HFF-Myc (cell line): ENCODE data around the gene MINPP1.
"Not testable (repeated sequence)": the region's sequence is repeated elsewhere in the genome, so short reads cannot be mapped to it uniquely, and the experiment has no call there.

Experiments
- DNase-seq: peaks from one replicate; pipeline ENCODE4 v3.0.0-alpha.2; 2011; ENCODE audit warnings: low read depth; ENCODE audit errors: extremely low read depth
- H3K4me3 ChIP-seq: replicated peaks from 2 replicates; pipeline ENCODE4 v1.5.1; 2011; ENCODE audit warnings: low read depth, mild to moderate bottlenecking, control low read depth, low read length
- TF ChIP-seq, protein P1 (sequence below): IDR thresholded peaks from 2 replicates; pipeline ENCODE4 v1.5.1; 2012; ENCODE audit warnings: mild to moderate bottlenecking, low read depth, low read length, control low read depth; ENCODE audit errors: missing control alignments

The MINPP1 gene, protein sequence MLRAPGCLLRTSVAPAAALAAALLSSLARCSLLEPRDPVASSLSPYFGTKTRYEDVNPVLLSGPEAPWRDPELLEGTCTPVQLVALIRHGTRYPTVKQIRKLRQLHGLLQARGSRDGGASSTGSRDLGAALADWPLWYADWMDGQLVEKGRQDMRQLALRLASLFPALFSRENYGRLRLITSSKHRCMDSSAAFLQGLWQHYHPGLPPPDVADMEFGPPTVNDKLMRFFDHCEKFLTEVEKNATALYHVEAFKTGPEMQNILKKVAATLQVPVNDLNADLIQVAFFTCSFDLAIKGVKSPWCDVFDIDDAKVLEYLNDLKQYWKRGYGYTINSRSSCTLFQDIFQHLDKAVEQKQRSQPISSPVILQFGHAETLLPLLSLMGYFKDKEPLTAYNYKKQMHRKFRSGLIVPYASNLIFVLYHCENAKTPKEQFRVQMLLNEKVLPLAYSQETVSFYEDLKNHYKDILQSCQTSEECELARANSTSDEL

DNA sequence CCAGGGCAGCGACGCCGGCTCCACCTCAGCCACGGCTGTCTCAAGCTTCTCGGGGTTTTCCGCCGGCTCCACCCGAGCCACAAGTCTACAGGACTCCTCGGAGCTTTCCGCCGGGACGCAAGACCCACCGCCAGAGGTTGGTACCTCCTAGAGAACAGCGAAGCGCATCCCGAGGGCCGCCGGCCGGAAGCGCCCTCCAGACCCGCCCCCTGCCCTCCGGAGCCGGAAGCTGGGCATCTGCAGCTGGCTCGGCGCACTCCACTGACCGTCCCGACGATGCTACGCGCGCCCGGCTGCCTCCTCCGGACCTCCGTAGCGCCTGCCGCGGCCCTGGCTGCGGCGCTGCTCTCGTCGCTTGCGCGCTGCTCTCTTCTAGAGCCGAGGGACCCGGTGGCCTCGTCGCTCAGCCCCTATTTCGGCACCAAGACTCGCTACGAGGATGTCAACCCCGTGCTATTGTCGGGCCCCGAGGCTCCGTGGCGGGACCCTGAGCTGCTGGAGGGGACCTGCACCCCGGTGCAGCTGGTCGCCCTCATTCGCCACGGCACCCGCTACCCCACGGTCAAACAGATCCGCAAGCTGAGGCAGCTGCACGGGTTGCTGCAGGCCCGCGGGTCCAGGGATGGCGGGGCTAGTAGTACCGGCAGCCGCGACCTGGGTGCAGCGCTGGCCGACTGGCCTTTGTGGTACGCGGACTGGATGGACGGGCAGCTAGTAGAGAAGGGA lies at the start of gene MINPP1:
Gene MINPP1 (plus strand): TSS at position 254 of the 726 bp plus-strand sequence. CDS start 23 bp downstream, at position 277.
- peak within 1 kb of the TSS; percentile 89 for H3K4me3 ChIP-seq
- TF ChIP-seq, protein P1, sequence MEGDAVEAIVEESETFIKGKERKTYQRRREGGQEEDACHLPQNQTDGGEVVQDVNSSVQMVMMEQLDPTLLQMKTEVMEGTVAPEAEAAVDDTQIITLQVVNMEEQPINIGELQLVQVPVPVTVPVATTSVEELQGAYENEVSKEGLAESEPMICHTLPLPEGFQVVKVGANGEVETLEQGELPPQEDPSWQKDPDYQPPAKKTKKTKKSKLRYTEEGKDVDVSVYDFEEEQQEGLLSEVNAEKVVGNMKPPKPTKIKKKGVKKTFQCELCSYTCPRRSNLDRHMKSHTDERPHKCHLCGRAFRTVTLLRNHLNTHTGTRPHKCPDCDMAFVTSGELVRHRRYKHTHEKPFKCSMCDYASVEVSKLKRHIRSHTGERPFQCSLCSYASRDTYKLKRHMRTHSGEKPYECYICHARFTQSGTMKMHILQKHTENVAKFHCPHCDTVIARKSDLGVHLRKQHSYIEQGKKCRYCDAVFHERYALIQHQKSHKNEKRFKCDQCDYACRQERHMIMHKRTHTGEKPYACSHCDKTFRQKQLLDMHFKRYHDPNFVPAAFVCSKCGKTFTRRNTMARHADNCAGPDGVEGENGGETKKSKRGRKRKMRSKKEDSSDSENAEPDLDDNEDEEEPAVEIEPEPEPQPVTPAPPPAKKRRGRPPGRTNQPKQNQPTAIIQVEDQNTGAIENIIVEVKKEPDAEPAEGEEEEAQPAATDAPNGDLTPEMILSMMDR: no peak
- peak; percentile 54 for DNase-seq

DNA sequence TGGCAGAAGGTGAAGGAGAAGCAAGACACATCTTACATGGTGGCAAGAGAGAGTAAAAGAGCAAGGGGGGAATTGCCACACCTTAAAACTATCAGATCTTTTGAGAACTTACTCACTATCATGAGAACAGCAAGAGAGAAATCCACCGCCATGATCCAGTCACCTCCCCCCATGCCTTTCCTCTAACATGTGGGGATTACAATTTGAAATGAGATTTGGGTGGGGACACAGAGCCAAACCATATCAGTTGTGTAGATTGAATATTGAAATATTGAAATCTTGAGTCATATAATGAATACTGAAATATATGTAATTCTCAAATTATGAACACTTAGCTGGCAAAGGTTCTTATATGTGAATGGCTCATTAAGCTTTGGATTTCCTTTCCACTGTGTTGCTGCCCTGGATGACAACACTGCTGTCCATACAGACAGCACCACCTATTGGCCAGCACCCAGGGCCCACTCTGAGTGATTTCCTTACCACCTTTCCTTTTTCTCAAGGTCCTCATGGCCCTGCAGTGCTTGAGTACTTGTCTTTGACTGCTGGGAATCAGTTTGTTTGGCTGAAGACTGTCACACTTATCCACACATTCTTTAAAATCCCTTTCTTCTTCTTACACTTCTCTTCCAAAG lies 48.0 kb upstream of the MINPP1 start:
- not testable (repeated sequence) for DNase-seq, H3K4me3 ChIP-seq

DNA sequence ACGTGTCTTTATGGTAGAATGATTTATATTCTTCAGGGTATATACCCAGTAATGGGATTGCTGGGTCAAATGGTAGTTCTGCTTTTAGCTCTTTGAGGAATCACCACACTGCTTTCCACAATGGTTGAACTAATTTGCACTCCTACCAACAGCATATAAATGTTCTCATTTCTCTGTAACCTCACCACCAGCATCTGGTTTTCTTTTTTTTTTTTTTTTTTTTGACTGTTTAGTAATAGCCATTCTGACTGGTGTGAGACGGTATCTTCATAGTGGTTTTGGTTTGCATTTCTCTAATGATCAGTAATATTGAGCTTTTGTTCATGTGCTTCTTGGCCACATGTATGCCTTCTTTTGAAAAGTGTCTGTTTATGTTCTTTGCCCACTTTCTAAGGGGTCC lies 42.9 kb upstream of the MINPP1 start:
- not testable (repeated sequence) for DNase-seq, H3K4me3 ChIP-seq

DNA sequence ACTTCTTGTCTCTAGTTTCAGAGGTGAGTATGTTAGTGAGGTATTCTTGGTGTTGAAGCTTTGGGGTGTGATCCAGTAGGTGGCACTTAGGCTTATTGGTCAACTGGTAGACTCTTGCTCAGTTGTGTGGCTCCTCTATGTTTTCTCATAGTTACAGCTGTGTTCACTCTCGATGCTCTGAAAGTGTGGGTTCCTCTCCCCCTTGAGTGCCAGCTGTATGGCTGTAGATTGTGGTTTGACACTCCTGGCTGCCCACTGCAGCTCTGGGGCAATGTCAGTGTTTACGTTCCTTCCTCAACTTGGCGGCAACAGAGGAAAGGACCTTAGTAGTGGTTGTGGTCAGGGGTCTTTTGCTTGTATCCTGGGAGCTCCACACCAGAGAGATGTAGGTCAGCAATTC lies 37.8 kb upstream of the MINPP1 start:
- DNase-seq, H3K4me3 ChIP-seq: not testable (repeated sequence)

DNA sequence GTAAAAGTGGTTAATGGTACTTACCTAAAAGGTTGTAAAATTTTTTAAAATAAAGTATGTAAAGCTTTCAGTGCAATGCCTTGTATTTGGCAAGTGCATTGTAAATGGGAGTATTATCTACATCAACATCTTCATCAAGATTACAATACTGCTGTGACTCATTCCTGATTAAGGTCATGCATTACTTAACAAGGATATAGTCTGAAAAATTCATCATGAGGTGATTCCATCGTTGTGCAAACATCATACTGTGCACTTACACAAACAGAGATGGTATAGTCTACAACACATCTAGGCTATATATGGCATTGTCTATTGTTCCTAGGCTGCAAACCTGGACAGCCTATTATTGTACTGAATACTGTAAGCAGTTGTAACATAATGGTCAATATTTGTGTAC lies 16.0 kb upstream of the MINPP1 start:
- not testable (repeated sequence) for DNase-seq, H3K4me3 ChIP-seq

DNA sequence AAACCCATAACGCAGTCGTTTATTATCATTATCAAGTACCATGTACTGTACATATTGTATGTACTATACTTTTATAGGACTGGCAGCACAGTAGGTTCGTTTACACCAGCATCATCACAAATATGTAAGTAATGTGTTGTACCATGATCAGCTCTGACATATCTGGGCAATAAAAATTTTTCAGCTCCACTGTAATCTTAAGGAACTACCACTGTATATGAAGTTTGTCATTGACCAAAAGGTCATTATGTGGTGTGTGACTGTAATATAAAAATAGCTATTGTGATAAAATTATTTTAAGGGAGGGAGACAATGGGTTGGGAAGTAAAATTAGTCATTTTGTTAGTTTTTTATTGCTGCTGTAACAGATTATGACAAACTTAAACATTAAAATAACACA lies 14.4 kb upstream of the MINPP1 start:
- H3K4me3 ChIP-seq, DNase-seq: not testable (repeated sequence)

DNA sequence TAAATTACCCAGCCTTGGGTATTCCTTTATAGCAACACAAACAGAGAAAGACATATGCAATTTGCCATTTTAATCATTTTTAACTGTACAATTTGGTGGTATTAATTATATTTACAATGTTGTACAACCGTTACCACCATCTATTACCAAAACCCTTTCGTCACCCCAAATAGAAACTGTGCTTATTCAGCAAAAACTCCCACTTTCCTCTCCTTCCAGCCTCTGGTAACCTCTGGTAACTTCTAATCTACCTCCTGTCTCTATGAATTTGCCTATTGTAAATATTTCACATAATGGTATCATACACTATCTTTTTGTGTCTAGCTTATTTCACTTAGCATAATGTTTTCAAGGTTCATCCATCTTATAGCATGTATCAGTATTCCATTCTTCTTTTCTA lies 12.2 kb upstream of the MINPP1 start:
- H3K4me3 ChIP-seq, DNase-seq: not testable (repeated sequence)

DNA sequence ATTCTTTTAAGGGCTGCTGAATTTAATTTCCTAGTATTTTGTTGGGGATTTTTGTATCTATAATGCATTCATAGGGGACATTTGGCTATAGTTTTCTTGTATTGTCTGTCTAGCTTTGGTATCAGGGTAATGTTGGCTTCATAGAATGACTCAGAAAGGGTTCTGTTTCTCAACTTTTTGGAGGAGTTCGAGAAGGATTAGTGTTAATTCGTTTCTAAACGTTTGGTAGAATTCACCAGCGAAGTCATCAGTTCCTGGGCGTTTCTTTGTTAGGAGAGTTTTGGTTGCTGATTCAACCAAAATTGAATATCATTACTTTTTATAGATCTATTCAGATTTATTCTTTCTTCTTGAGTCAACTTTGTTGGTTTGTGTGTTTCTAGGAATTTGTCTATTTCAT lies 9.2 kb upstream of the MINPP1 start:
- DNase-seq, H3K4me3 ChIP-seq: not testable (repeated sequence)

DNA sequence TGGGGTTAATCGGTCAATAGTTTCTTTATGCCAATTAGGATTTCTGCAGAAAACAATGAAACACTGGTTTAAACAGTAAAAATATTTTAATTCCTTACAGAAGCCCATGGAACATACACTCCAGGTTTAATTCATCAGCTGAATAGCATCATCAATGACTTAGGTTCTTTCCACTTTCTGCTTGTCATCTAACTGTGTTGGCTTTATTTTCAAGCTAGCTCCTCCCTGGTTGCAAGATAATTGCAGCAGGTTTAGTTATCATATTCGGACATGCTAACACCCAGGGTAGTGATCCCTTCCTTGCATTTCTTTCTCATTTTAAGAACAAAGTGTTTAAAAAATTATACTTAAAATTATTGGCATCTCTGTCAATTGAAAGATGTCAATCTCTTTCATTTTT lies 7.3 kb upstream of the MINPP1 start:
- H3K4me3 ChIP-seq, DNase-seq: not testable (repeated sequence)

DNA sequence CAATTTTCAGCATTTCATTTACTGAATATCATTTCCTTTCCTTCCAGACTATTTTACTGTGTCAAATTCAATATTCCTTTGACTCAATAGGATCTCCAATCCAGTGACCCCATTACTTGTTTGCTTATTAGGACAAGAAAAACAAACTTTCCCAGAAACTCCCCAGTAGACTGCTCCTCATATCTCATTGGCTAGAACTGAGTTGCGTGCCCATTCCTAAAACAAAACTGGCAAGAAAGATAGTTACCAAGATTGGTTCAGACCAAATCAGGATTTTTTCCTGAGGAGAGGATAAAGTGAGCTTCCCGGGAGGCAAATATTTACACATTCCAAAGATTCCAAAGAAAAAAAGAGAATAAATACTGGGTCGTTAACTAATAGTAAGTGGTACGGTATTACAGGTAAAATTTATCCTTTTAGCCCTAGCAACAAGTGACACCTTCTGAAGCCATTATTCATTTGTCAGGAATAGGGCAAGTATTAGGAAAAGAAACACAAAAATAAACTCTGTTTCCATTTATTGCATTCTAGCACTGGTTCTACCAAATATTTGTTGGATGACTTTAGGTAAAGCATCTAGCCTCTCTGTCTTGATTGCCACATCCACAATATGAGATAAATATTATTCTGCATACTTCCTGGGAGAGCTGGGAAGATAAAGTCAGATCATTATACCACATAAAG lies 6.4 kb upstream of the MINPP1 start:
- H3K4me3 ChIP-seq, DNase-seq: not testable (repeated sequence)

DNA sequence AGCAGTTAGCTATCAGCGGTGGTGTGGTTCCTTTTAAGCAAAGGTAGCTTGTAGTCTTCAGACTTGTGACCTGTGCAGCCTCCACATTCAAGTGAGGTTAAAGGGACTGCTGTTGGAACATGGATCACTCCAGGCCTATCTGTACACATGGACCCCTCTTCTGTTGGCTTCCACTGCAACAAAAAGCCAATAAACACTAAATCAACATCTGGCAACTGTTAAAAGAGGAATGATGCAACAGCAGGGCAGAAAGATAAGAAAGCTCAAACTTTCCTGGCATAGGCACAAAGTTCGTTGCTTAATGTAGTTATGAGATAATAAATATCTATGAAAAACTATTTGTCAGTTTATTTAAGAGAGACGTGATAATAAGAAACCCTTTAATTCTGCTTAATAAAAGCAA lies 4.0 kb upstream of the MINPP1 start:
- H3K4me3 ChIP-seq: no peak overlapping the region
- DNase-seq: no peak
- TF ChIP-seq, protein P1: no peak
